Parathyroid adenoma (tissue), 2 donors: ENCODE results near the gene GBGT1.

Experiments used
- H2AFZ ChIP-seq: fragments of 300-600 bp; sonication (generic); one replicate; pipeline ENCODE4 v1.7.0; 2017; ENCODE audit warnings: antibody characterized with exemption, mild to moderate bottlenecking
- H3K27ac ChIP-seq: fragments of 300-600 bp; sonication (generic); one replicate; pipeline ENCODE4 v1.7.0; 2017
- H3K27me3 ChIP-seq: fragments of 300-600 bp; sonication (generic); one replicate; pipeline ENCODE4 v1.7.0; 2017; ENCODE audit warnings: low read length; ENCODE audit not compliant: control insufficient read depth, insufficient read depth
- H3K36me3 ChIP-seq: fragments of 300-600 bp; sonication (generic); one replicate; pipeline ENCODE4 v1.7.0; 2017; ENCODE audit warnings: low read length; ENCODE audit not compliant: control insufficient read depth, insufficient read depth
- H3K4me1 ChIP-seq: fragments of 300-600 bp; sonication (generic); one replicate; pipeline ENCODE4 v1.7.0; 2017; ENCODE audit warnings: control low read depth
- H3K4me2 ChIP-seq: fragments of 300-600 bp; sonication (generic); one replicate; pipeline ENCODE4 v1.7.0; 2017; ENCODE audit warnings: low read length
- H3K4me3 ChIP-seq: fragments of 300-600 bp; sonication (generic); one replicate; pipeline ENCODE4 v1.7.0; 2017; ENCODE audit warnings: low read depth, low read length
- H3K79me2 ChIP-seq: fragments of 300-600 bp; sonication (generic); one replicate; pipeline ENCODE4 v1.7.0; 2017; ENCODE audit warnings: control low read depth
- H3K9ac ChIP-seq: fragments of 300-600 bp; sonication (generic); one replicate; pipeline ENCODE4 v1.7.0; 2017; ENCODE audit warnings: mild to moderate bottlenecking
- H3K9me3 ChIP-seq: fragments of 300-600 bp; sonication (generic); one replicate; pipeline ENCODE4 v1.7.0; 2017; ENCODE audit warnings: low read length; ENCODE audit not compliant: control insufficient read depth
- CTCF ChIP-seq: fragments of 300-600 bp; sonication (generic); IDR thresholded peaks from one replicate; pipeline ENCODE4 v1.7.0; 2017; ENCODE audit warnings: antibody characterized with exemption, mild to moderate bottlenecking
- donor health status: primary hyperparathyroidism.

GBGT1 gene

GRCh38 chr9:133107245-133107722 is 56.4 kb downstream of the GBGT1 start:
- no peak overlapping the region for H3K9ac ChIP-seq
- H3K27ac ChIP-seq: no peak overlapping the region
- no peaks in the 10 kb centered on the region for H3K36me3 ChIP-seq

GRCh38 chr9:133106511-133107244 is 57.0 kb downstream of the GBGT1 start:
- Histone ChIP-seq H3K36me3 (no peaks in the 10 kb centered on the region), H3K4me1 (no peaks in the 10 kb centered on the region), H3K4me2 (no peak overlapping the region), H3K9ac (no peak overlapping the region), H3K27ac (no peak overlapping the region), H3K79me2 (no peaks in the 10 kb centered on the region), H3K4me3 (no peak overlapping the region), H3K27me3 (no peaks in the 10 kb centered on the region), H3K9me3 (no peaks in the 10 kb centered on the region), H2AFZ (no peak overlapping the region)
- no peak for TF ChIP-seq CTCF

More at GRCh38 chr9:133107245-133107722, 56.4 kb downstream of the GBGT1 start:
- H2AFZ ChIP-seq: no peak overlapping the region
- no peaks in the 10 kb centered on the region for H3K4me1 ChIP-seq
- no peak overlapping the region for H3K4me3 ChIP-seq
- H3K27me3 ChIP-seq: no peaks in the 10 kb centered on the region
- TF ChIP-seq CTCF: no peak
- H3K79me2 ChIP-seq: no peaks in the 10 kb centered on the region
- no peaks in the 10 kb centered on the region for H3K9me3 ChIP-seq
- H3K4me2 ChIP-seq: no peak overlapping the region

GRCh38 chr9:133105461-133105770 is 58.3 kb downstream of the GBGT1 start:
- Histone ChIP-seq H3K9ac (no peak overlapping the region), H3K9me3 (no peaks in the 10 kb centered on the region), H2AFZ (no peak overlapping the region), H3K27ac (no peak overlapping the region), H3K79me2 (no peaks in the 10 kb centered on the region), H3K4me2 (no peak overlapping the region), H3K4me3 (no peak overlapping the region), H3K36me3 (no peaks in the 10 kb centered on the region), H3K27me3 (no peaks in the 10 kb centered on the region), H3K4me1 (no peaks in the 10 kb centered on the region)
- no peak for TF ChIP-seq CTCF

GRCh38 chr9:133104718-133105460 is 58.8 kb downstream of the GBGT1 start:
- H2AFZ ChIP-seq: no peak overlapping the region
- no peak overlapping the region for H3K27ac ChIP-seq

More at GRCh38 chr9:133104718-133105460, 58.8 kb downstream of the GBGT1 start:
- Histone ChIP-seq H3K9me3 (no peaks in the 10 kb centered on the region), H3K4me3 (no peak overlapping the region), H3K4me2 (no peak overlapping the region), H3K36me3 (no peaks in the 10 kb centered on the region), H3K27me3 (no peaks in the 10 kb centered on the region), H3K9ac (no peak overlapping the region), H3K4me1 (no peaks in the 10 kb centered on the region), H3K79me2 (no peaks in the 10 kb centered on the region)
- TF ChIP-seq CTCF: no peak
